NB4 (cell line): Measurements from ENCODE around the gene KLF7.

Source experiments
- DNase-seq: peaks from one replicate; pipeline ENCODE4 v3.0.0; 2010; ENCODE audit warnings: low read depth
- H3K4me3 ChIP-seq: one replicate; pipeline ENCODE4 v1.5.1; 2011; ENCODE audit warnings: mild to moderate bottlenecking, low read depth, low read length, moderate library complexity
- CTCF ChIP-seq: IDR thresholded peaks from one replicate; pipeline ENCODE4 v1.5.1; 2012; ENCODE audit warnings: low read depth, low read length
- MAX ChIP-seq: IDR thresholded peaks from 2 replicates; pipeline ENCODE4 v1.6.1; 2011; ENCODE audit warnings: low read depth, low read length
- MYC ChIP-seq: IDR thresholded peaks from 2 replicates; pipeline ENCODE4 v1.6.1; 2011; ENCODE audit warnings: low read depth, low read length
- POLR2A ChIP-seq: IDR thresholded peaks from 2 replicates; pipeline ENCODE4 v1.6.1; 2011; ENCODE audit warnings: mild to moderate bottlenecking; ENCODE audit not compliant: insufficient read length; ENCODE audit errors: extremely low read depth

The KLF7 gene

GRCh38 chr2:207141386-207141785, 24.4 kb downstream of the KLF7 start:
- TF ChIP-seq MAX (peak; percentile 82), CTCF (no peak), MYC (peak; percentile 71), POLR2A (no peak)
- DNase-seq = peak; percentile 81
- no peak overlapping the region for H3K4me3 ChIP-seq

- H3K4me3 ChIP-seq = no peak overlapping the region
- no peak for TF ChIP-seq MYC
- no peak for TF ChIP-seq POLR2A
- TF ChIP-seq MAX = no peak
- TF ChIP-seq CTCF = no peak
These were observed 25.5 kb downstream of the KLF7 start for GRCh38 chr2:207140265-207140664.

GRCh38 chr2:207139552-207139951, 26.2 kb downstream of the KLF7 start:
- no peak for TF ChIP-seq MAX
- no peak for TF ChIP-seq CTCF
- TF ChIP-seq MYC = no peak
- TF ChIP-seq POLR2A = no peak
- H3K4me3 ChIP-seq = no peak overlapping the region
- DNase-seq = peak; percentile 75

More at GRCh38 chr2:207140265-207140664, 25.5 kb downstream of the KLF7 start:
- DNase-seq = no peak

GRCh38 chr2:207138627-207139297, 27.0 kb downstream of the KLF7 start:
- no peak overlapping the region for H3K4me3 ChIP-seq
- DNase-seq = no peak
- TF ChIP-seq POLR2A = no peak
- TF ChIP-seq MYC = no peak
- TF ChIP-seq CTCF = no peak
- TF ChIP-seq MAX = no peak

- TF ChIP-seq POLR2A = no peak
- TF ChIP-seq CTCF = no peak
- TF ChIP-seq MYC = no peak
- no peak for TF ChIP-seq MAX
- DNase-seq = no peak
- no peak overlapping the region for H3K4me3 ChIP-seq
These were observed 28.0 kb downstream of the KLF7 start for GRCh38 chr2:207137596-207138337.
